ENCODE results near the gene CST6.

- TF ChIP-seq CTCF (IDR thresholded peaks at IDR 0.05; ENCODE audit: low read depth, low read length), result no peak
- TF ChIP-seq EZH2phosphoT487 (IDR thresholded peaks at IDR 0.05; ENCODE audit: low read depth), result no peak
Measured at GRCh38 chr11:65981972-65982823, 29.6 kb upstream of the CST6 start.

Measured in OCI-LY3 (cell line).